ENCODE results near the gene TAS1R1.

DNA sequence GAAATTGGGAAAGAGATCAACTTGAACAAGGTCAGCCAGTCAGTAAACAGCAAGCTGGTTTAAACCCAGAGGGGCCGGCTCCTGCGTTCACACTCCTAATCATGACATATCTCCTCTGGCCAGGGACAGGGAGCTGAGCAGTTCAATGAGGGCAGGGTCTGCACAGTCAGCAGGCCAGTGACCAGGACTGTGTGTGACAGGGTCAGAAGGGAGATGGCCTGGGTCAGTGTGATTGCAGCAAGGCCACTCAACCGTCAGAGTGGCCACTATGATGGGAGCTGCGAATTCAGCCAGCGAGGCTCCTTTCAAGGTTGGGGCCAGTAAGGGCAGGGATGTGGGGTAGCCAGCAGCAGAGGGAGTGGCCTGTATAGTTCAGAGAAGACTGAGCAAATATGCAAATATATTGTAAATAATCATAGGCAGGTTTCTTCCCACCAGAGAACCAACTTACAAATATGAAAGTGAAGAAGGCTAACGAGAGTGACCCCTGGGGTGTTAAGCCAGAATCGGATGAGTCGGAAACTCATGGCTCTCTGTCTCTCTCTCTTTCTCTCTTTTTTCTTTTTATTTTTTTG is 20.8 kb upstream of the TAS1R1 start:
- TF ChIP-seq, protein P1, sequence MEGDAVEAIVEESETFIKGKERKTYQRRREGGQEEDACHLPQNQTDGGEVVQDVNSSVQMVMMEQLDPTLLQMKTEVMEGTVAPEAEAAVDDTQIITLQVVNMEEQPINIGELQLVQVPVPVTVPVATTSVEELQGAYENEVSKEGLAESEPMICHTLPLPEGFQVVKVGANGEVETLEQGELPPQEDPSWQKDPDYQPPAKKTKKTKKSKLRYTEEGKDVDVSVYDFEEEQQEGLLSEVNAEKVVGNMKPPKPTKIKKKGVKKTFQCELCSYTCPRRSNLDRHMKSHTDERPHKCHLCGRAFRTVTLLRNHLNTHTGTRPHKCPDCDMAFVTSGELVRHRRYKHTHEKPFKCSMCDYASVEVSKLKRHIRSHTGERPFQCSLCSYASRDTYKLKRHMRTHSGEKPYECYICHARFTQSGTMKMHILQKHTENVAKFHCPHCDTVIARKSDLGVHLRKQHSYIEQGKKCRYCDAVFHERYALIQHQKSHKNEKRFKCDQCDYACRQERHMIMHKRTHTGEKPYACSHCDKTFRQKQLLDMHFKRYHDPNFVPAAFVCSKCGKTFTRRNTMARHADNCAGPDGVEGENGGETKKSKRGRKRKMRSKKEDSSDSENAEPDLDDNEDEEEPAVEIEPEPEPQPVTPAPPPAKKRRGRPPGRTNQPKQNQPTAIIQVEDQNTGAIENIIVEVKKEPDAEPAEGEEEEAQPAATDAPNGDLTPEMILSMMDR (IDR thresholded peaks at IDR 0.05; ENCODE audit: borderline replicate concordance, extremely low read depth, low read length, poor library complexity, severe bottlenecking): no peak
- no peak for TF ChIP-seq EZH2 (IDR thresholded peaks at IDR 0.05; ENCODE audit: borderline replicate concordance, low read depth, low read length, severe bottlenecking)

All from DND-41 (cell line).